Mucosa of descending colon (tissue), 3 donors: Measurements from ENCODE around the gene DNAJB4. TPM values are rescaled to one million over a fixed set of nuclear protein-coding genes. Genes with fewer than 3 reads are reported as not detected.
"Not testable (repeated sequence)": the region's sequence is repeated elsewhere in the genome, so short reads cannot be mapped to it uniquely, and the experiment has no call there.

Experiments used
- ATAC-seq: fragments of 200-7000 bp; cut with Tn5 transposase; one replicate; pipeline ENCODE4 v1.9.1; 2020; ENCODE audit warnings: mild to moderate bottlenecking, moderate library complexity
- DNase-seq, 3 donors: peaks; one replicate each; pipeline ENCODE4 v3.0.0-alpha.2; 2020
- H3K36me3 ChIP-seq: fragments of 200-600 bp; one replicate; pipeline ENCODE4 v1.8.0; 2021; ENCODE audit warnings: low read depth, mild to moderate bottlenecking
- H3K4me1 ChIP-seq: fragments of 200-600 bp; one replicate; pipeline ENCODE4 v1.8.0; 2021; ENCODE audit warnings: low read depth, mild to moderate bottlenecking
- H3K4me3 ChIP-seq: fragments of 200-600 bp; one replicate; pipeline ENCODE4 v1.8.0; 2021; ENCODE audit warnings: mild to moderate bottlenecking
- H3K9me3 ChIP-seq: fragments of 200-600 bp; one replicate; pipeline ENCODE4 v1.8.0; 2021; ENCODE audit warnings: mild to moderate bottlenecking
- intact Hi-C, 2 donors: fragments of 100-400 bp; cut with DNase I in 1 of 2; cut with micrococcal nuclease in 1 of 2; formaldehyde crosslinking; loops; one replicate each; pipeline versions ENCODE4 v1.11.0 to v1.11.1; 2022; cut with DNase I, micrococcal nuclease
- total RNA-seq, 3 donors: library from RNA; stranded (reverse); fragmentation: NEBNext Ultra II Directional in 2 of 3; extraction: Animal tissue kit (Norgen Biotek cat#: 25700) in 2 of 3; gene quantifications; one replicate each; pipeline versions ENCODE4 v1.2.1 to v1.2.4, GENCODE V29; 2021 to 2023
- TF ChIP-seq, protein P1 (sequence below): fragments of 200-600 bp; IDR thresholded peaks from one replicate; pipeline ENCODE4 v1.8.0; 2022; ENCODE audit warnings: antibody characterized with exemption, mild to moderate bottlenecking
- donor health status: DM: no; HTN: no; CAD: no; lungs with moderate emphysema.
- donor health status: DM: no; HTN: no; CAD: no.
- donor health status: DM: no; HTN: yes; CAD: no.

DNAJB4 gene
- total RNA-seq, 3 donors from 2014 or later: 15.8 to 42.2 (median 19.4) TPM

GRCh38 chr1:78061825-78062523 is 57.2 kb downstream of the DNAJB4 start:
- H3K36me3 ChIP-seq: no peaks in the 10 kb centered on the region
- no peaks in the 10 kb centered on the region for H3K9me3 ChIP-seq
- ATAC-seq (peak; percentile 47), DNase-seq (no peak)
- intact Hi-C loops: no loop called here
- no peak overlapping the region for H3K4me3 ChIP-seq
- H3K4me1 ChIP-seq: no peaks in the 10 kb centered on the region
- TF ChIP-seq, protein P1, sequence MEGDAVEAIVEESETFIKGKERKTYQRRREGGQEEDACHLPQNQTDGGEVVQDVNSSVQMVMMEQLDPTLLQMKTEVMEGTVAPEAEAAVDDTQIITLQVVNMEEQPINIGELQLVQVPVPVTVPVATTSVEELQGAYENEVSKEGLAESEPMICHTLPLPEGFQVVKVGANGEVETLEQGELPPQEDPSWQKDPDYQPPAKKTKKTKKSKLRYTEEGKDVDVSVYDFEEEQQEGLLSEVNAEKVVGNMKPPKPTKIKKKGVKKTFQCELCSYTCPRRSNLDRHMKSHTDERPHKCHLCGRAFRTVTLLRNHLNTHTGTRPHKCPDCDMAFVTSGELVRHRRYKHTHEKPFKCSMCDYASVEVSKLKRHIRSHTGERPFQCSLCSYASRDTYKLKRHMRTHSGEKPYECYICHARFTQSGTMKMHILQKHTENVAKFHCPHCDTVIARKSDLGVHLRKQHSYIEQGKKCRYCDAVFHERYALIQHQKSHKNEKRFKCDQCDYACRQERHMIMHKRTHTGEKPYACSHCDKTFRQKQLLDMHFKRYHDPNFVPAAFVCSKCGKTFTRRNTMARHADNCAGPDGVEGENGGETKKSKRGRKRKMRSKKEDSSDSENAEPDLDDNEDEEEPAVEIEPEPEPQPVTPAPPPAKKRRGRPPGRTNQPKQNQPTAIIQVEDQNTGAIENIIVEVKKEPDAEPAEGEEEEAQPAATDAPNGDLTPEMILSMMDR: no peak

GRCh38 chr1:78064886-78065285 is 60.1 kb downstream of the DNAJB4 start:
- H3K4me1 ChIP-seq, intact Hi-C loops, H3K9me3 ChIP-seq, DNase-seq, H3K4me3 ChIP-seq, H3K36me3 ChIP-seq: not testable (repeated sequence)
- peak; percentile 72 for ATAC-seq

Other genes starting within 250 kb of the DNAJB4 start
- gene USP33, start 245.1 kb upstream of the DNAJB4 start, total RNA-seq: 10 to 100 TPM; 57.1 to 65.0 (median 60.6) TPM
- gene MIGA1, start 225.3 kb upstream of the DNAJB4 start, total RNA-seq: 10 to 100 TPM; 13.2 to 21.1 (median 18.5) TPM
- gene NEXN, start 116.3 kb upstream of the DNAJB4 start, total RNA-seq: 10 to 100 TPM in 1 of 3 donors, 1 to 10 TPM in 2; 2.1 to 49.2 (median 7.2) TPM
- gene FUBP1, start 25.9 kb upstream of the DNAJB4 start, total RNA-seq: 100 to 1,000 TPM in 1 of 3 donors, 10 to 100 TPM in 2; 86.5 to 105 (median 97.8) TPM
- 10 to 100 TPM; 12.8 to 34.7 (median 27.9) TPM for gene GIPC2, start 41.0 kb downstream of the DNAJB4 start, total RNA-seq